DOHH2 (cell line): ENCODE data around the gene CAPZB.
A peak's percentile ranks its signal among the peaks of the same experiment; 100 is the strongest.

Source experiments
- H3F3A ChIP-seq: fragments of 200-600 bp; sonication (generic), shearing (Covaris generic); 2 replicates; pipeline ENCODE4 v1.6.0; 2016; ENCODE audit warnings: antibody characterized with exemption, mild to moderate bottlenecking; ENCODE audit not compliant: control insufficient read depth, insufficient read depth
- H3K27ac ChIP-seq: fragments of 200-600 bp; sonication (generic); 2 replicates; pipeline ENCODE4 v1.5.1; 2014; ENCODE audit warnings: low read depth, mild to moderate bottlenecking, low read length, moderate library complexity
- H3K27me3 ChIP-seq: fragments of 200-600 bp; sonication (generic); 2 replicates; pipeline ENCODE4 v1.6.1; 2014; ENCODE audit warnings: mild to moderate bottlenecking, low read length, mixed read lengths; ENCODE audit not compliant: control insufficient read depth
- H3K36me3 ChIP-seq: fragments of 200-600 bp; sonication (generic); 2 replicates; pipeline ENCODE4 v1.6.1; 2014; ENCODE audit warnings: mild to moderate bottlenecking, low read length, moderate library complexity, mixed read lengths; ENCODE audit not compliant: control insufficient read depth
- H3K4me1 ChIP-seq: fragments of 200-600 bp; sonication (generic); 2 replicates; pipeline ENCODE4 v1.6.1; 2014; ENCODE audit warnings: mild to moderate bottlenecking, low read length, mixed read lengths; ENCODE audit not compliant: control insufficient read depth
- H3K4me2 ChIP-seq: fragments of 200-600 bp; sonication (generic); 2 replicates; pipeline ENCODE4 v1.6.0; 2014; ENCODE audit warnings: mild to moderate bottlenecking, low read length, moderate library complexity
- H3K4me3 ChIP-seq: fragments of 200-600 bp; sonication (generic); 2 replicates; pipeline ENCODE4 v1.5.1; 2014; ENCODE audit warnings: mild to moderate bottlenecking, low read length, mixed read lengths
- H3K79me2 ChIP-seq: fragments of 200-600 bp; sonication (generic); 2 replicates; pipeline ENCODE4 v1.6.1; 2014; ENCODE audit warnings: mild to moderate bottlenecking, low read length, mixed read lengths; ENCODE audit not compliant: control insufficient read depth
- H3K9me2 ChIP-seq: fragments of 200-600 bp; sonication (generic); replicated peaks from 2 replicates; pipeline ENCODE4 v1.6.1; 2014; ENCODE audit warnings: mild to moderate bottlenecking, low read length, mixed read lengths; ENCODE audit not compliant: control insufficient read depth
- H3K9me3 ChIP-seq: fragments of 200-600 bp; sonication (generic); 2 replicates; pipeline ENCODE4 v1.6.1; 2014; ENCODE audit warnings: antibody characterized with exemption, low read length, mixed read lengths; ENCODE audit not compliant: control insufficient read depth, insufficient read depth
- H4K20me1 ChIP-seq: fragments of 200-600 bp; sonication (generic); 2 replicates; pipeline ENCODE4 v1.6.0; 2014; ENCODE audit warnings: low read depth, mild to moderate bottlenecking, antibody characterized with exemption, low read length, moderate library complexity; ENCODE audit not compliant: control insufficient read depth, insufficient read depth
- CTCF ChIP-seq: fragments of 200-600 bp; sonication (generic); IDR thresholded peaks from one replicate; pipeline ENCODE4 v1.5.1; 2014; ENCODE audit warnings: antibody characterized with exemption, mild to moderate bottlenecking, low read depth, low read length; ENCODE audit not compliant: poor library complexity, severe bottlenecking
- EZH2phosphoT487 ChIP-seq: fragments of 200-600 bp; sonication (generic); IDR thresholded peaks from 2 replicates; pipeline ENCODE4 v1.6.1; 2017; ENCODE audit warnings: borderline replicate concordance, mild to moderate bottlenecking, antibody characterized with exemption, low read length, moderate library complexity, mixed read lengths

Gene CAPZB

GRCh38 chr1:19462781-19463503, 22.4 kb downstream of the CAPZB start:
- no peaks in the 10 kb centered on the region for H3F3A ChIP-seq
- H3K4me1 ChIP-seq, result peaks cover 19% of the 10 kb centered on the region
- H3K79me2 ChIP-seq, result peaks cover 88% of the 10 kb centered on the region
- H3K4me3 ChIP-seq, result 0 out of 2 replicates have a peak overlapping the region, but pooled peaks have one; percentile 5
- H3K27ac ChIP-seq, result no peak overlapping the region
- peaks cover 38% of the 10 kb centered on the region for H4K20me1 ChIP-seq
- no peaks in the 10 kb centered on the region for H3K27me3 ChIP-seq
- H3K36me3 ChIP-seq, result peaks cover 12% of the 10 kb centered on the region; the same call in 1 of the 2 replicates
- H3K4me2 ChIP-seq, result peak overlapping the region; percentile 47
- no peaks in the 10 kb centered on the region for H3K9me3 ChIP-seq
- H3K9me2 ChIP-seq, result no peaks in the 10 kb centered on the region
- no peak for TF ChIP-seq CTCF
- TF ChIP-seq EZH2phosphoT487, result no peak

GRCh38 chr1:19461220-19461554, 24.2 kb downstream of the CAPZB start:
- Histone ChIP-seq H3K4me3 (no peak overlapping the region), H3K9me3 (no peaks in the 10 kb centered on the region), H3K36me3 (peaks cover 12% of the 10 kb centered on the region; the same call in 1 of the 2 replicates), H3K4me1 (peaks cover 19% of the 10 kb centered on the region), H3K9me2 (no peaks in the 10 kb centered on the region), H3F3A (no peaks in the 10 kb centered on the region), H3K79me2 (peaks cover 88% of the 10 kb centered on the region), H3K27ac (no peak overlapping the region), H3K4me2 (no peak overlapping the region), H3K27me3 (no peaks in the 10 kb centered on the region), H4K20me1 (peaks cover 47% of the 10 kb centered on the region)
- TF ChIP-seq EZH2phosphoT487 (no peak), CTCF (no peak)

GRCh38 chr1:19460535-19461219, 24.7 kb downstream of the CAPZB start:
- Histone ChIP-seq H3K4me3 (no peak overlapping the region), H3K4me1 (peaks cover 19% of the 10 kb centered on the region), H3K9me3 (no peaks in the 10 kb centered on the region), H3K36me3 (peaks cover 12% of the 10 kb centered on the region; the same call in 1 of the 2 replicates), H3K9me2 (no peaks in the 10 kb centered on the region), H3F3A (no peaks in the 10 kb centered on the region), H3K27ac (no peak overlapping the region), H3K79me2 (peaks cover 88% of the 10 kb centered on the region), H3K4me2 (no peak overlapping the region), H3K27me3 (no peaks in the 10 kb centered on the region), H4K20me1 (peaks cover 42% of the 10 kb centered on the region)
- no peak for TF ChIP-seq EZH2phosphoT487
- TF ChIP-seq CTCF, result no peak
